Keratinocyte (primary cell): ENCODE measurements around the gene CDC34. TPM values are rescaled to one million over a fixed set of nuclear protein-coding genes. Genes with fewer than 3 reads are reported as not detected.

Source experiments
- DNase-seq: peaks from one replicate; pipeline ENCODE4 v3.0.0-alpha.2; 2011; ENCODE audit warnings: low read depth, missing footprints, low spot score
- FAIRE-seq: peaks from 2 replicates; lab custom pipeline; 2011; peaks lifted over from hg19 to GRCh38; lab: Jason Lieb, UNC
- H2AFZ ChIP-seq: 2 replicates; pipeline ENCODE4 v1.6.0; 2012; ENCODE audit warnings: low read length, control low read depth, inconsistent platforms; ENCODE audit not compliant: control insufficient read depth
- H3K27ac ChIP-seq: 2 replicates; pipeline ENCODE4 v1.5.1; 2011; ENCODE audit warnings: low read length; ENCODE audit not compliant: control insufficient read depth, insufficient read depth
- H3K27me3 ChIP-seq: 3 replicates; pipeline ENCODE4 v1.6.0; 2011; ENCODE audit warnings: low read length; ENCODE audit not compliant: control insufficient read depth, insufficient read depth; ENCODE audit errors: extremely low read depth
- H3K36me3 ChIP-seq, 2 experiments: 2 replicates in 1 of 2; 3 replicates in 1 of 2; pipeline ENCODE4 v1.5.1; 2011; ENCODE audit warnings: low read length in 2 of 2, mild to moderate bottlenecking in 1 of 2; ENCODE audit not compliant: control insufficient read depth in 2 of 2, insufficient read depth in 2 of 2; ENCODE audit errors: extremely low read depth in 1 of 2
- H3K4me1 ChIP-seq: 3 replicates; pipeline ENCODE4 v1.5.1; 2011; ENCODE audit warnings: low read length; ENCODE audit not compliant: control insufficient read depth, insufficient read depth; ENCODE audit errors: extremely low read depth
- H3K4me2 ChIP-seq: 3 replicates; pipeline ENCODE4 v1.6.0; 2011; ENCODE audit warnings: low read depth, low read length; ENCODE audit not compliant: control insufficient read depth, insufficient read depth; ENCODE audit errors: extremely low read depth
- H3K4me3 ChIP-seq, 3 experiments: fragments of 200-600 bp in 1 of 3; sonication (generic) in 1 of 3; 2 replicates in 2 of 3; 3 replicates in 1 of 3; pipeline ENCODE4 v1.5.1; 2011 to 2016; ENCODE audit warnings: low read length in 3 of 3, mild to moderate bottlenecking in 3 of 3, control low read depth in 2 of 3, inconsistent platforms in 1 of 3, low read depth in 1 of 3, mixed read lengths in 1 of 3, mixed run types in 1 of 3, moderate library complexity in 1 of 3; ENCODE audit not compliant: control insufficient read depth in 2 of 3, insufficient read depth in 2 of 3; ENCODE audit errors: extremely low read depth in 1 of 3
- H3K79me2 ChIP-seq: 2 replicates; pipeline ENCODE4 v1.6.0; 2012; ENCODE audit warnings: low read length; ENCODE audit not compliant: control insufficient read depth, insufficient read depth
- H3K9ac ChIP-seq: 3 replicates; pipeline ENCODE4 v1.6.0; 2011; ENCODE audit warnings: low read length; ENCODE audit not compliant: control insufficient read depth, insufficient read depth; ENCODE audit errors: extremely low read depth
- H3K9me1 ChIP-seq: 3 replicates; pipeline ENCODE4 v1.6.0; 2011; ENCODE audit warnings: low read length; ENCODE audit not compliant: control insufficient read depth, insufficient read depth; ENCODE audit errors: extremely low read depth
- H3K9me3 ChIP-seq: 2 replicates; pipeline ENCODE4 v1.5.1; 2012; ENCODE audit warnings: low read depth, low read length; ENCODE audit not compliant: control insufficient read depth
- H4K20me1 ChIP-seq: 3 replicates; pipeline ENCODE4 v1.6.0; 2011; ENCODE audit warnings: low read length; ENCODE audit not compliant: control insufficient read depth, insufficient read depth; ENCODE audit errors: extremely low read depth
- CTCF ChIP-seq, 3 experiments: IDR thresholded peaks in 1 of 3; conservative IDR thresholded peaks in 1 of 3; optimal IDR thresholded peaks in 1 of 3; 2 replicates in 2 of 3; 3 replicates in 1 of 3; pipeline versions ENCODE3 to v1.5.1; 2011; ENCODE audit warnings: low read length in 3 of 3, mild to moderate bottlenecking in 3 of 3, moderate library complexity in 2 of 3, control low read depth in 1 of 3, inconsistent platforms in 1 of 3; ENCODE audit not compliant: insufficient read depth in 2 of 3; ENCODE audit errors: extremely low read depth in 1 of 3
- EZH2 ChIP-seq: IDR thresholded peaks from one replicate; pipeline ENCODE4 v1.6.1; 2012; ENCODE audit warnings: inconsistent platforms, mild to moderate bottlenecking, low read length, moderate library complexity
- dilution Hi-C: fragments of 300-500 bp; cut with MboI; formaldehyde crosslinking; loops from one replicate; pipeline ENCODE4 v1.7.0; 2020; ENCODE audit warnings: low sequenced_read_pairs; ENCODE audit not compliant: extremely low pct_ligation_motif_present
- polyA plus RNA-seq, 5 experiments: library from polyadenylated mRNA; depleted of rRNA in 3 of 5; stranded (reverse) in 3 of 5; stranded (forward) in 1 of 5; unstranded in 1 of 5; fragments of >200 nt; gene quantifications; 1 replicate in 1 of 5; 2 replicates in 3 of 5; 3 replicates in 1 of 5; pipeline versions ENCODE4 v1.2.1 to v1.2.3, GENCODE V29; 2011 to 2012; ENCODE audit warnings: missing spikeins in 2 of 5, low read depth in 1 of 5, low replicate concordance in 1 of 5

Gene CDC34
- polyA plus RNA-seq, 1 donor (not counting 4 experiments of a cell fraction or from before 2014, with no cell fraction given), result 47.5 TPM

GRCh38 chr19:580274-580835, 48.8 kb downstream of the CDC34 start:
- Histone ChIP-seq H4K20me1 (peaks cover 56% of the 10 kb centered on the region), H3K9me3 (no peaks in the 10 kb centered on the region), H3K4me2 (no peak overlapping the region), H3K36me3 (peaks cover 27 to 31% of the 10 kb centered on the region in 2 experiments), H3K9me1 (no peaks in the 10 kb centered on the region), H3K4me3 (no peak overlapping the region), H3K27me3 (no peaks in the 10 kb centered on the region), H3K79me2 (peaks cover 61% of the 10 kb centered on the region), H3K27ac (no peak overlapping the region), H3K9ac (no peak overlapping the region), H2AFZ (no peak overlapping the region), H3K4me1 (peaks cover 18% of the 10 kb centered on the region)
- TF ChIP-seq EZH2 (no peak), CTCF (optimal IDR thresholded peaks at IDR 0.05 in 1 of 3, IDR thresholded peaks at IDR 0.05 in 1 of 3, conservative IDR thresholded peaks at IDR 0.05 in 1 of 3; ENCODE audit: extremely low read depth in 1 of 3, insufficient read depth in 2 of 3, low read length in 3 of 3) (no peak)
- no peak for DNase-seq
- FAIRE-seq, result no peak
- dilution Hi-C loops, result no loop called here

GRCh38 chr19:581399-582111, 50.0 kb downstream of the CDC34 start:
- H3K27me3 ChIP-seq, result no peaks in the 10 kb centered on the region
- TF ChIP-seq CTCF (optimal IDR thresholded peaks at IDR 0.05 in 1 of 3, IDR thresholded peaks at IDR 0.05 in 1 of 3, conservative IDR thresholded peaks at IDR 0.05 in 1 of 3; ENCODE audit: extremely low read depth in 1 of 3, insufficient read depth in 2 of 3, low read length in 3 of 3) (no peak), EZH2 (no peak)

More at GRCh38 chr19:581399-582111, 50.0 kb downstream of the CDC34 start:
- H3K4me2 ChIP-seq, result no peak overlapping the region
- no peaks in the 10 kb centered on the region for H3K9me1 ChIP-seq
- DNase-seq (no peak), FAIRE-seq (no peak)
- H3K9ac ChIP-seq, result no peak overlapping the region
- no peaks in the 10 kb centered on the region for H3K9me3 ChIP-seq
- dilution Hi-C loops, result no loop called here
- peaks cover 8% of the 10 kb centered on the region for H3K4me1 ChIP-seq
- peaks cover 50% of the 10 kb centered on the region for H3K79me2 ChIP-seq
- H3K36me3 ChIP-seq, result peaks cover 27 to 31% of the 10 kb centered on the region in 2 experiments
- H4K20me1 ChIP-seq, result peaks cover 54% of the 10 kb centered on the region
- no peak overlapping the region for H3K27ac ChIP-seq
- H2AFZ ChIP-seq, result no peak overlapping the region
- no peak overlapping the region for H3K4me3 ChIP-seq
